ENCODE measurements around the gene CCDC150.
A peak's percentile ranks its signal among the peaks of the same experiment; 100 is the strongest.

Gene CCDC150

GRCh38 chr2:196743165-196743564 is 103.7 kb downstream of the CCDC150 start:
- no peak overlapping the region for H3K4me3 ChIP-seq (ENCODE audit: low read depth, low read length)
- no peak for DNase-seq (ENCODE audit: low read depth)
- no peak for TF ChIP-seq CTCF (conservative IDR thresholded peaks at IDR 0.05; ENCODE audit: low read depth, low read length)

- TF ChIP-seq CTCF (conservative IDR thresholded peaks at IDR 0.05; ENCODE audit: low read depth, low read length) = no peak
- no peak overlapping the region for H3K4me3 ChIP-seq (ENCODE audit: low read depth, low read length)
- DNase-seq (ENCODE audit: low read depth) = no peak
Measured at GRCh38 chr2:196745711-196746110, 106.2 kb downstream of the CCDC150 start.

- H3K4me3 ChIP-seq (ENCODE audit: low read depth, low read length) = no peak overlapping the region
- no peak for TF ChIP-seq CTCF (conservative IDR thresholded peaks at IDR 0.05; ENCODE audit: low read depth, low read length)
- no peak for DNase-seq (ENCODE audit: low read depth)
Measured at GRCh38 chr2:196747400-196747799, 107.9 kb downstream of the CCDC150 start.

- no peak overlapping the region for H3K4me3 ChIP-seq (ENCODE audit: low read depth, low read length)
- no peak for DNase-seq (ENCODE audit: low read depth)
- no peak for TF ChIP-seq CTCF (conservative IDR thresholded peaks at IDR 0.05; ENCODE audit: low read depth, low read length)
Measured at GRCh38 chr2:196748123-196748522, 108.6 kb downstream of the CCDC150 start.

GRCh38 chr2:196750291-196750923 is 110.9 kb downstream of the CCDC150 start:
- TF ChIP-seq CTCF (conservative IDR thresholded peaks at IDR 0.05; ENCODE audit: low read depth, low read length) = no peak
- H3K4me3 ChIP-seq (ENCODE audit: low read depth, low read length) = no peak overlapping the region
- no peak for DNase-seq (ENCODE audit: low read depth)

DNA sequence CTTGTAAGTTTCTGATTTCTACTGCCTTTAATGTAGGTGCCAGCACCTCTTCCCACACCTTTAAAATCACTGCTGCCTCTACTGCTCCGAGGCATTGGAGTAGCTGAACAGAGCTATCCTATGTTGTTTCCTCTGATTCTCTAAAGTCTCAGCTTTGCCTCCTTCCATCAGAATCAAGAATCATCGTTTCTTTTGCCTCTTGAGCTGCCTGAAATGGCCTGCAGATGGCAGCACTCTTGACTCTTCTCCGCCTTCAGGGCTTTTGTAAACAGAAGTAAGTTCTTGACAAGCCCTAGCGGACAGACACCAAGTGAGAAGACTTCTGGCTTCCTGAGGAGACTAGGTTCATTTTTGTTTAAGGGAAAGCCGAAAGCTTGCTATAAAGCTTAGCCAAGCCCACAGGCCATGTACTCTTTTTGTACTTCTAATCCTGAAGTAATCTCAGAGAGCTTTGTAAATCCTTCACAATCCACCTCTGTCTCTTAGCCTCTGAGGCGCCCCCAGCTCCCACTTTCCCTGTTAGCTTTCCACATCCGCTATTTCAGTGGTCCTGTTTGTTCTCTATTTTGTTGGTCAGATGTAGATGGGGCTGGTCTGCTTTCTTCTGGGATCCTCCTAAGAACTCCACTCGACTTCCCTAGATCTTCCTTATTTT is 111.6 kb downstream of the CCDC150 start:
- H3K4me3 ChIP-seq (ENCODE audit: low read depth, low read length) = peak overlapping the region; percentile 15
- DNase-seq (ENCODE audit: low read depth) = peak; percentile 91
- peak; percentile 95 for TF ChIP-seq CTCF (conservative IDR thresholded peaks at IDR 0.05; ENCODE audit: low read depth, low read length)
